Transverse colon (tissue), 4 donors: ENCODE measurements around the gene IL9.

Experiments used
- POLR2A ChIP-seq: fragments of 450-650 bp; IDR thresholded peaks from one replicate; pipeline ENCODE4 v1.6.1; 2016; ENCODE audit warnings: antibody characterized with exemption, mild to moderate bottlenecking, moderate library complexity
- POLR2AphosphoS5 ChIP-seq, 3 donors: sonication (generic); formaldehyde crosslinking; IDR thresholded peaks; one replicate each; pipeline ENCODE4 v1.6.1; 2016; ENCODE audit warnings: antibody characterized with exemption in 3 of 3
- TF ChIP-seq, protein P1 (sequence below), 5 experiments: fragments of 200-600 bp in 3 of 5; fragments of 450-650 bp in 2 of 5; sonication (generic) in 3 of 5; IDR thresholded peaks; 1 replicate in 2 of 5; 2 replicates in 3 of 5; pipeline ENCODE4 v1.5.1; 2016 to 2017; ENCODE audit warnings: antibody characterized with exemption in 5 of 5, inconsistent platforms in 3 of 5, mild to moderate bottlenecking in 2 of 5, moderate library complexity in 1 of 5

DNA sequence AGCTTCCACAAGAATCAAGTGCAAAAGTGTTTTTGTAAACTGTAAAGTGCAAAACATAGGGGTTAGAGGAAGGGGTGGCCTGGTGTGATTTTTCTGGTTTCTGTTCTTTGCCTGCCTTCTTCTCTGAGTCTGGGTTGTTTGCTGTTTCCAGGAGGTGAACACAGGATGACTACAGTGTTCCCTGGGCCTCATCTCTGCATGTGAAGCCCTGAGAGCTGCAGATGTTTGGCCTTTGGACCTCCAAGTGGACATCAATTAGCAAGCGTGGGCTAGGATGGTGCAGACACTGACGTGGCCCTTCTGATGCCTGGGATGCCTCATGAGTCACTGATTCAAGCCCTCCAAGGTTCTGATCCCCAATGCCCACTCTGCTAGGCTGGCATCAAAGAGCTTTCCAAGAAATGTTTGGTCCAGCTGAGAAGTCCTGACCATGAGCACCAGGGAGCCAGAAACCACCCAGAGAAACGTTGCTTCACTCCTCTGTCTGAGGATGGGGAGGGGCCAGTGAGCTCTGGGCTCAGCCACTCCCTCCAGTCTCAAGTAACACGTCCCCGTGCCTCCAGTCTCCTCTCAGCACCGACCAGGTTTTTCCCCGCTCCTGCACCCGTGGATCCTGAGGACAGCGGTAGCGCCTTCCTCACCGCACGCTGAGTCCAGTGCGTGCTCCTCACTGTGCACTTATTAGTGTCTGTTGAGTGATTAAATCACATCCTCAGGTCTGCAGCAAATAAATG lies 7.6 kb downstream of the IL9 start:
- TF ChIP-seq POLR2AphosphoS5 (IDR thresholded peaks at IDR 0.05), result no peak
- TF ChIP-seq, protein P1, sequence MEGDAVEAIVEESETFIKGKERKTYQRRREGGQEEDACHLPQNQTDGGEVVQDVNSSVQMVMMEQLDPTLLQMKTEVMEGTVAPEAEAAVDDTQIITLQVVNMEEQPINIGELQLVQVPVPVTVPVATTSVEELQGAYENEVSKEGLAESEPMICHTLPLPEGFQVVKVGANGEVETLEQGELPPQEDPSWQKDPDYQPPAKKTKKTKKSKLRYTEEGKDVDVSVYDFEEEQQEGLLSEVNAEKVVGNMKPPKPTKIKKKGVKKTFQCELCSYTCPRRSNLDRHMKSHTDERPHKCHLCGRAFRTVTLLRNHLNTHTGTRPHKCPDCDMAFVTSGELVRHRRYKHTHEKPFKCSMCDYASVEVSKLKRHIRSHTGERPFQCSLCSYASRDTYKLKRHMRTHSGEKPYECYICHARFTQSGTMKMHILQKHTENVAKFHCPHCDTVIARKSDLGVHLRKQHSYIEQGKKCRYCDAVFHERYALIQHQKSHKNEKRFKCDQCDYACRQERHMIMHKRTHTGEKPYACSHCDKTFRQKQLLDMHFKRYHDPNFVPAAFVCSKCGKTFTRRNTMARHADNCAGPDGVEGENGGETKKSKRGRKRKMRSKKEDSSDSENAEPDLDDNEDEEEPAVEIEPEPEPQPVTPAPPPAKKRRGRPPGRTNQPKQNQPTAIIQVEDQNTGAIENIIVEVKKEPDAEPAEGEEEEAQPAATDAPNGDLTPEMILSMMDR (IDR thresholded peaks at IDR 0.05), result no peak
- no peak for TF ChIP-seq POLR2A
